BLaER1 (cell line): ENCODE data around the gene ANKMY1.

Experiments used
- H3K27ac ChIP-seq: shearing (Covaris generic); formaldehyde crosslinking; 2 replicates; pipeline ENCODE4 v1.8.1; 2022
- H3K27me3 ChIP-seq: shearing (Covaris generic); formaldehyde crosslinking; 2 replicates; pipeline ENCODE4 v1.8.1; 2022
- H3K36me3 ChIP-seq: shearing (Covaris generic); formaldehyde crosslinking; 2 replicates; pipeline ENCODE4 v1.8.1; 2022
- H3K4me1 ChIP-seq: shearing (Covaris generic); formaldehyde crosslinking; 2 replicates; pipeline ENCODE4 v1.8.1; 2022
- H3K4me2 ChIP-seq: shearing (Covaris generic); formaldehyde crosslinking; 2 replicates; pipeline ENCODE4 v1.8.1; 2022
- H3K4me3 ChIP-seq: shearing (Covaris generic); formaldehyde crosslinking; 2 replicates; pipeline ENCODE4 v1.8.1; 2022
- H3K9ac ChIP-seq: shearing (Covaris generic); formaldehyde crosslinking; 2 replicates; pipeline ENCODE4 v1.8.1; 2022
- H3K9me3 ChIP-seq: shearing (Covaris generic); formaldehyde crosslinking; 2 replicates; pipeline ENCODE4 v1.8.1; 2022
- H4K20me1 ChIP-seq: shearing (Covaris generic); formaldehyde crosslinking; 2 replicates; pipeline ENCODE4 v1.8.1; 2022
- Cebpa-rat ChIP-seq: shearing (Covaris generic); IDR thresholded peaks from 2 replicates; pipeline ENCODE4 v1.8.1; 2022

The ANKMY1 gene

GRCh38 chr2:240594511-240595380 is 37.0 kb upstream of the ANKMY1 start:
- Histone ChIP-seq H3K36me3 (peaks cover 100% of the 10 kb centered on the region), H3K4me2 (peak overlapping the region; percentile 63; the same call in 1 of the 2 replicates), H3K9me3 (no peaks in the 10 kb centered on the region), H4K20me1 (peaks cover 93% of the 10 kb centered on the region), H3K9ac (no peak overlapping the region), H3K27ac (0 out of 2 replicates have a peak overlapping the region, but pooled peaks have one; percentile 2), H3K4me1 (peaks cover 27% of the 10 kb centered on the region), H3K27me3 (no peaks in the 10 kb centered on the region), H3K4me3 (no peak overlapping the region)
- no peak for TF ChIP-seq Cebpa-rat

GRCh38 chr2:240593703-240594451 is 36.1 kb upstream of the ANKMY1 start:
- Histone ChIP-seq H3K27me3 (no peaks in the 10 kb centered on the region), H3K4me1 (peaks cover 33% of the 10 kb centered on the region), H3K4me3 (no peak overlapping the region), H4K20me1 (peaks cover 100% of the 10 kb centered on the region), H3K9ac (no peak overlapping the region), H3K27ac (0 out of 2 replicates have a peak overlapping the region, but pooled peaks have one; percentile 2), H3K9me3 (no peaks in the 10 kb centered on the region), H3K36me3 (peaks cover 100% of the 10 kb centered on the region), H3K4me2 (no peak overlapping the region)
- TF ChIP-seq Cebpa-rat: no peak

- no peak for TF ChIP-seq Cebpa-rat
- H3K4me3 ChIP-seq: no peak overlapping the region
- H3K9ac ChIP-seq: no peak overlapping the region
- H3K4me2 ChIP-seq: no peak overlapping the region
- H3K36me3 ChIP-seq: peaks cover 93% of the 10 kb centered on the region
- H3K4me1 ChIP-seq: peaks cover 40% of the 10 kb centered on the region
- peaks cover 100% of the 10 kb centered on the region for H4K20me1 ChIP-seq
- no peak overlapping the region for H3K27ac ChIP-seq
- H3K9me3 ChIP-seq: no peaks in the 10 kb centered on the region
- no peaks in the 10 kb centered on the region for H3K27me3 ChIP-seq
These were observed 35.4 kb upstream of the ANKMY1 start for GRCh38 chr2:240593026-240593702.

GRCh38 chr2:240591784-240592183 is 34.0 kb upstream of the ANKMY1 start:
- Histone ChIP-seq H4K20me1 (peaks cover 100% of the 10 kb centered on the region), H3K27ac (no peak overlapping the region), H3K4me2 (no peak overlapping the region), H3K9ac (no peak overlapping the region), H3K4me3 (no peak overlapping the region), H3K36me3 (peaks cover 79% of the 10 kb centered on the region), H3K4me1 (peaks cover 43% of the 10 kb centered on the region), H3K27me3 (no peaks in the 10 kb centered on the region), H3K9me3 (no peaks in the 10 kb centered on the region)
- no peak for TF ChIP-seq Cebpa-rat

GRCh38 chr2:240591226-240591625 is 33.4 kb upstream of the ANKMY1 start:
- Histone ChIP-seq H3K27ac (no peak overlapping the region), H3K9me3 (no peaks in the 10 kb centered on the region), H3K9ac (no peak overlapping the region), H3K27me3 (no peaks in the 10 kb centered on the region), H3K4me1 (peaks cover 38% of the 10 kb centered on the region), H3K4me3 (no peak overlapping the region), H4K20me1 (peaks cover 94% of the 10 kb centered on the region), H3K4me2 (no peak overlapping the region), H3K36me3 (peaks cover 74% of the 10 kb centered on the region)
- no peak for TF ChIP-seq Cebpa-rat

- Histone ChIP-seq H4K20me1 (peaks cover 92% of the 10 kb centered on the region), H3K4me1 (peaks cover 33% of the 10 kb centered on the region), H3K4me2 (no peak overlapping the region), H3K9me3 (no peaks in the 10 kb centered on the region), H3K9ac (no peak overlapping the region), H3K27me3 (no peaks in the 10 kb centered on the region), H3K4me3 (no peak overlapping the region), H3K27ac (no peak overlapping the region), H3K36me3 (peaks cover 68% of the 10 kb centered on the region)
- TF ChIP-seq Cebpa-rat: no peak
These were observed 32.9 kb upstream of the ANKMY1 start for GRCh38 chr2:240590681-240591111.

GRCh38 chr2:240589850-240590525 is 32.2 kb upstream of the ANKMY1 start:
- Histone ChIP-seq H3K9me3 (no peaks in the 10 kb centered on the region), H3K4me3 (no peak overlapping the region), H3K27me3 (no peaks in the 10 kb centered on the region), H3K27ac (no peak overlapping the region), H3K9ac (no peak overlapping the region), H3K4me2 (no peak overlapping the region), H4K20me1 (peaks cover 92% of the 10 kb centered on the region), H3K4me1 (peaks cover 33% of the 10 kb centered on the region), H3K36me3 (peaks cover 61% of the 10 kb centered on the region)
- no peak for TF ChIP-seq Cebpa-rat

GRCh38 chr2:240589375-240589774 is 31.6 kb upstream of the ANKMY1 start:
- Histone ChIP-seq H3K27ac (no peak overlapping the region), H3K36me3 (peaks cover 55% of the 10 kb centered on the region), H3K9ac (peak overlapping the region; percentile 28; the same call in 1 of the 2 replicates), H3K9me3 (no peaks in the 10 kb centered on the region), H4K20me1 (peaks cover 89% of the 10 kb centered on the region), H3K4me1 (peaks cover 34% of the 10 kb centered on the region), H3K4me2 (no peak overlapping the region), H3K27me3 (no peaks in the 10 kb centered on the region), H3K4me3 (no peak overlapping the region)
- TF ChIP-seq Cebpa-rat: no peak

GRCh38 chr2:240588669-240589068 is 30.9 kb upstream of the ANKMY1 start:
- H4K20me1 ChIP-seq: peaks cover 82% of the 10 kb centered on the region

More at GRCh38 chr2:240588669-240589068, 30.9 kb upstream of the ANKMY1 start:
- peak overlapping the region; percentile 96 for H3K9ac ChIP-seq
- H3K27me3 ChIP-seq: no peaks in the 10 kb centered on the region
- H3K9me3 ChIP-seq: no peaks in the 10 kb centered on the region
- TF ChIP-seq Cebpa-rat: no peak
- peaks cover 41% of the 10 kb centered on the region for H3K4me1 ChIP-seq
- H3K4me2 ChIP-seq: peak overlapping the region; percentile 90
- H3K4me3 ChIP-seq: no peak overlapping the region
- no peak overlapping the region for H3K27ac ChIP-seq
- peaks cover 50% of the 10 kb centered on the region for H3K36me3 ChIP-seq
